NT2/D1 (cell line): ENCODE data around the gene MX1.

Source experiments
- DNase-seq: peaks from one replicate; pipeline ENCODE4 v3.0.0-alpha.2; 2011; ENCODE audit warnings: low read depth, low spot score
- H3K27me3 ChIP-seq: 2 replicates; pipeline ENCODE4 v1.6.0; 2011; ENCODE audit warnings: mild to moderate bottlenecking; ENCODE audit not compliant: insufficient read length, insufficient read depth
- H3K36me3 ChIP-seq: 2 replicates; pipeline ENCODE4 v1.6.1; 2011; ENCODE audit warnings: mild to moderate bottlenecking, low read length, mixed read lengths; ENCODE audit not compliant: insufficient read depth, insufficient read length
- H3K4me1 ChIP-seq: 2 replicates; pipeline ENCODE4 v1.5.1; 2011; ENCODE audit not compliant: insufficient read depth, insufficient read length
- H3K4me3 ChIP-seq: 2 replicates; pipeline ENCODE4 v1.5.1; 2011; ENCODE audit warnings: low read depth; ENCODE audit not compliant: insufficient read length
- H3K9ac ChIP-seq: 2 replicates; pipeline ENCODE4 v1.6.0; 2011; ENCODE audit warnings: low read depth; ENCODE audit not compliant: insufficient read length
- H3K9me3 ChIP-seq: 2 replicates; pipeline ENCODE4 v1.5.1; 2011; ENCODE audit warnings: mild to moderate bottlenecking, low read length; ENCODE audit not compliant: insufficient read depth
- SUZ12 ChIP-seq: IDR thresholded peaks from 2 replicates; pipeline ENCODE4 v1.6.1; 2011; ENCODE audit not compliant: insufficient read length, insufficient read depth; ENCODE audit errors: extremely low read depth
- YY1 ChIP-seq: IDR thresholded peaks from 2 replicates; pipeline ENCODE4 v1.6.1; 2011; ENCODE audit not compliant: insufficient read length, insufficient read depth
- ZNF274 ChIP-seq: IDR thresholded peaks from 2 replicates; pipeline ENCODE4 v1.6.1; 2011; ENCODE audit warnings: mild to moderate bottlenecking, low read depth, low read length

MX1 gene

DNA sequence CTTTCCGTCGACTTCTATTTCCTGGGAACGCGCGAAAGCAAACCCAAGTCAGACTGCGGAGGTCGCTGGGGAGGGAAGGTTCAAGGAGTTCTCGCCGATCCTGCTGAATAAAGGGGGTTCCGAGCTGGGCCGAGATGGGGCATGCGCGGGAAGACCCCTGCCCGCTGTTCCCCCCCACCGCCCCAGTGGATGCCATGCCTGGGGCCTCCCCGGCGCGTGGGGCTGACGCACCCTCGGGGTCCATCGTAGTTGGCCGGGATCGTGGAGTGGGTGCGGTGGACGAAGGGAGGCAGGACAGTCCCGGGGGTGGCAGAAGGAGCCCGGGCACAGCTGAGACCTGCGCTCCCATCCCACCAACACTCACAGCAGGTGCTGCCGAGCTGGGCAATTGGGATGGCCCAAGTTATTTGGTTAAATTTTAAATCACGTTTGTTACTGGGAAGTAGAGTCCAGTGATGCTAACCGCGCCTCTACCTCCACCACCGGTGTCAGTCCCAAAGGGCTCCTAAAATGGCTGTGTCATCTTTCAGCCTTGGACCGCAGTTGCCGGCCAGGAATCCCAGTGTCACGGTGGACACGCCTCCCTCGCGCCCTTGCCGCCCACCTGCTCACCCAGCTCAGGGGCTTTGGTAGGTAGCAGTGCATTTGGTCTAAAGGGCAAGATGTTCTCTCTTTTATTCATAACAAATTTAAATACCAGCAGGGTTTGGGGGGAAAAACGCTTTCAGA lies 801 bp downstream of the MX1 start:
- no peak for DNase-seq
- Histone ChIP-seq H3K9ac (peak overlapping the region; percentile 43), H3K4me1 (peaks cover 7% of the 10 kb centered on the region), H3K9me3 (no peaks in the 10 kb centered on the region), H3K36me3 (no peaks in the 10 kb centered on the region), H3K27me3 (peaks cover 71% of the 10 kb centered on the region), H3K4me3 (peak overlapping the region; percentile 23)
- TF ChIP-seq YY1 (no peak), SUZ12 (no peak), ZNF274 (no peak)

DNA sequence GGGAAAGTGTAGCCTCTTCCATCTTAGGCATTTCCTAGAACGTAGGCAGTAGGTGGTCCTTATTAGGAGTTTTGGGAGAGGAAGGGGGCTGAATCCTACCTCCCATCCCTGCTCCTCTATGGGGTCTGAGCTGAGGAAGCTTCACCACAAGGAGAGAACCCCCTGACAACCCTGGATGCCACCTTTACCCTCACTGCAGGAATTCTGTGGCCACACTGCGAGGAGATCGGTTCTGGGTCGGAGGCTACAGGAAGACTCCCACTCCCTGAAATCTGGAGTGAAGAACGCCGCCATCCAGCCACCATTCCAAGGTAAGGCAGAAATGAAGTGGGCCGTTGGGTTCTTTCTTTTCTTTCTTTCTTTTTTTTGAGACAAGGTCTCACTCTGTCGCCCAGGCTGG lies 1.5 kb downstream of the MX1 start:
- Histone ChIP-seq H3K4me1 (peaks cover 7% of the 10 kb centered on the region), H3K36me3 (no peaks in the 10 kb centered on the region), H3K27me3 (peaks cover 64% of the 10 kb centered on the region), H3K9ac (no peak overlapping the region), H3K4me3 (no peak overlapping the region), H3K9me3 (no peaks in the 10 kb centered on the region)
- DNase-seq, result no peak
- TF ChIP-seq ZNF274, result no peak
- TF ChIP-seq YY1, result no peak
- TF ChIP-seq SUZ12, result no peak

DNA sequence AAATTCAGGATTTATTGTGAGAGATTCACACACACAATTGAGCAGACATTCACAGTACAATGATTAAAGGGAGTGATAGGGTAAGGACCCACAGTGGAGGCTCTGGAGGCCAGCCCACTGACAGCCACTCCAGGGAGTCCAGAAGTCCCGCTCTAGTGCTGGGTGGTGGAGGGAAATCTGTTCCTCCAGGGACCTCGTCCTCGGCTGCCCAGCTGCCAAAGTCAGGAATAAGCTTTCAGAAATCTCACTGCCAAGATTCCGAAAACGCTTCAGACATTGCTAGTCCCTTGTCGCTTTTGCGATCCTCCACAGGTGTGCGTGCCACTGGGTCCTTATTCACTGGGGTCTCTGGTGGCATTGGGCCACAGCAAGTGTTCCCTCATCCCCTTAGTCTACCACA lies 2.3 kb downstream of the MX1 start:
- TF ChIP-seq ZNF274 (no peak), SUZ12 (no peak), YY1 (no peak)
- H3K4me3 ChIP-seq, result no peak overlapping the region
- no peak for DNase-seq

DNA sequence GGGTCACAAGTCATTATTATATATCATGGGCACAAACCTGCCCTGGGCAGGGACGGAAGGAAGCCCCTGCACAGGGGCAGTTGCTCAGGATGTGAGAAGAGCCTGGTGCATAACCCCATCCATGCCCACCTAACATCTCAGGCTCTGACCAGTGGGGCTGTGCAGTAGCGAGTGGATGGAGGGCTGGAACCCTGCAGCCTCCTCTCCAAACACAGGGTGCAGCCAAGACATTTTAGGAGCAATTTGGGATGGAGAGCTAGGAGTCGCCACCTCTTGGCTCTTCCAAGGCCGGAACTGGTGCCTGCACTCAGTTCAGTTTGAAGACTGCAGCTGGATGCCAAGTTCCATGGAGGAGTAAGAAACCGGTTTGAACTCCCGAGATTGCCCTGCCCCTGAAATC lies 2.8 kb downstream of the MX1 start:
- H3K36me3 ChIP-seq, result no peaks in the 10 kb centered on the region
- peaks cover 7% of the 10 kb centered on the region for H3K4me1 ChIP-seq
- no peak overlapping the region for H3K9ac ChIP-seq
- H3K27me3 ChIP-seq, result peaks cover 56% of the 10 kb centered on the region
- DNase-seq, result no peak
- no peak overlapping the region for H3K4me3 ChIP-seq
- TF ChIP-seq ZNF274, result no peak
- no peak for TF ChIP-seq SUZ12
- H3K9me3 ChIP-seq, result no peaks in the 10 kb centered on the region

More for the DNA sequence above, 2.3 kb downstream of the MX1 start:
- peaks cover 7% of the 10 kb centered on the region for H3K4me1 ChIP-seq
- H3K9ac ChIP-seq, result no peak overlapping the region
- H3K9me3 ChIP-seq, result no peaks in the 10 kb centered on the region
- H3K36me3 ChIP-seq, result no peaks in the 10 kb centered on the region
- peaks cover 58% of the 10 kb centered on the region for H3K27me3 ChIP-seq

DNA sequence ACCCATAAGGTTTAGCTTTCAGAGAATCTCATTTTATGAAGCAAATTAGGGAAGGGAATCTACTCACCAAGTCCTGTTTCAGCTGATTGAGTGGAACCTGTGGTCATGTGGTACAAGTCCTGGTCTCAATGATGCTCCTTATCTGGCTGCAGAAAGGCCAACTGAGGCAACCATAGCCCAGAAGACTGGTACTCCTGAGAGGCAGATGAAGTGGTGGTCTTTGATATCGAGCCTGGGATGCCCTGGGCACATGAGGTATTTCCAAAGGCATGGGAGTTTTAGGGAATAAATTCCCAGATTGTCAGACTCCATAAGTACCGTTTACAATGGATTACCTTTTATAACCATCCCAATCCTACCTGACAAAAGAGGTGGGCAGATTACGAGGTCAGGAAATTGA lies 3.3 kb downstream of the MX1 start:
- Histone ChIP-seq H3K9me3 (no peaks in the 10 kb centered on the region), H3K4me1 (peaks cover 7% of the 10 kb centered on the region), H3K36me3 (no peaks in the 10 kb centered on the region), H3K4me3 (no peak overlapping the region), H3K9ac (no peak overlapping the region), H3K27me3 (peaks cover 52% of the 10 kb centered on the region)
- TF ChIP-seq SUZ12 (no peak), YY1 (no peak), ZNF274 (no peak)
- no peak for DNase-seq

DNA sequence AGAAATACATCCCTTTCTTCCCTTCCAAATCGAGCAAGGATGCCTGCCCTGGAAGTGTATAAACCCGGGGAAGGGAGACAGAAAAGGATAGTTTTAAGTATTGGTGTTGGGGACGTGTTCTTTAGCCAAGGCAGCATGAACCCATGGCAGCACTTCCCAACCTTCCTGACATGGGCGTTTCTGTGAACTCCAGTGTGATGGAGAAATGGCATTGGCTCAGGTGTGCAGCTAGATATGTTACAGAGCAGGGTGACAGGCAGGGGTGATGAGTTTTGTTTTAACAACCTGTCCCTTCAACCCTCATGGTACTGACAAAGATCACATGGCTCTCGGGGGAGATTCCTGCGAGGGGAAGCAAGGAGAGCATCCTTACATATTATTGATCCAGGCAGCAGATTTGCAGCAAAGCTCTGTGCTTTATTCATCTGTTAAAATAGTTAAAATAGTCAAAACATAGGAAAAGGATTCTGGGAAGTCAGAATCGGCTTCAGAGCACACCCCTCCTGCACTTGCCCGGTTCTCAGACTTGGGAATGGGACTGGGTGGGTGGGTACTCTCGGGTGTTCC lies 4.0 kb downstream of the MX1 start:
- TF ChIP-seq SUZ12 (no peak), YY1 (no peak), ZNF274 (no peak)
- no peaks in the 10 kb centered on the region for H3K36me3 ChIP-seq
- no peak overlapping the region for H3K4me3 ChIP-seq
- H3K9me3 ChIP-seq, result peaks cover 6% of the 10 kb centered on the region; the same call in 1 of the 2 replicates
- peaks cover 45% of the 10 kb centered on the region for H3K27me3 ChIP-seq
- no peak for DNase-seq
- H3K4me1 ChIP-seq, result peaks cover 7% of the 10 kb centered on the region
- no peak overlapping the region for H3K9ac ChIP-seq

DNA sequence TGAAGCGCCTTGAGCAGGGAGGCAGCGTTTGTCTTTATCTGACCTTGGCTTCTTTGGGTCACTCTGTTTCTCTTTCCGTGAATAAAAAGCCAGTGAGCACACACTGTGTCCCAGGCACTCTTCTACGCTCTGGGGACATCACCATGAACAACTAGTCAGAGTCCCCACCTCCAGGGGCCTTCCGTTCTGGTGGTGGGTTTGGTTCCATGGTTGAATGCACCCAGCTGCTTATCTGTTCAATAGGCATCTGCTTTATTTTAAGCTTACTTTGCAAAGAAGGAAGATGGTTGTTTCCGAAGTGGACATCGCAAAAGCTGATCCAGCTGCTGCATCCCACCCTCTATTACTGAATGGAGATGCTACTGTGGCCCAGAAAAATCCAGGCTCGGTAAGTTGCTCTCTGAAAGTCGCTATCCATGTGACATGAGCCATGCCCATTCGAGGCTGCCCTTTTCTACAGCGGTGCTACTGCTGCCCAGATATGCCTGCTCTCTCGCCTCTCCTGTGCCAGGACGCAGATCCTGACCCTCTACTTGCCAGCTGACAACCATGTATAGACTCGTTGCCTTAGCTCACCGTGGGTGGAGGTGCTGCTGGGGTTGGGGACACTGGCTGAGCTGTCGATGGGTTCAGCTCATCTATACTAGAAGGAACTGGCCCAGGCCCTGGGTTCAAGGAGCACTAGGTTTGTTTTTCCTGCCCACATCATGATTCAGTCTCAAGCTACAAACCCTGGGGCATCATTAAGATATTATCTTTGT lies 5.9 kb downstream of the MX1 start:
- H3K4me3 ChIP-seq, result no peak overlapping the region
- DNase-seq, result no peak
- H3K27me3 ChIP-seq, result peaks cover 26% of the 10 kb centered on the region
- no peaks in the 10 kb centered on the region for H3K4me1 ChIP-seq
- peaks cover 1% of the 10 kb centered on the region for H3K36me3 ChIP-seq
- H3K9me3 ChIP-seq, result peaks cover 14% of the 10 kb centered on the region; the same call in 1 of the 2 replicates
- no peak overlapping the region for H3K9ac ChIP-seq
- TF ChIP-seq YY1 (no peak), ZNF274 (no peak), SUZ12 (no peak)
